HCT116 (cell line): ENCODE data around the gene NOXA1.

Experiments
- ATF3 ChIP-seq: IDR thresholded peaks from 2 replicates; pipeline ENCODE4 v1.6.1; 2012
- CTCF ChIP-seq, 3 experiments: fragments of 200-600 bp in 1 of 3; sonication (generic) in 1 of 3; IDR thresholded peaks in 2 of 3; conservative IDR thresholded peaks in 1 of 3; 2 replicates each; pipeline ENCODE4 v1.5.1; 2012 to 2017; ENCODE audit warnings: low read depth in 2 of 3, low read length in 2 of 3, antibody characterized with exemption in 1 of 3, borderline replicate concordance in 1 of 3, control low read depth in 1 of 3, mild to moderate bottlenecking in 1 of 3, mixed read lengths in 1 of 3, mixed run types in 1 of 3, moderate library complexity in 1 of 3; ENCODE audit not compliant: insufficient read depth in 1 of 3
- EGR1 ChIP-seq: IDR thresholded peaks from 2 replicates; pipeline ENCODE4 v1.6.1; 2012; ENCODE audit warnings: low read depth
- EZH2phosphoT487 ChIP-seq: fragments of 200-600 bp; IDR thresholded peaks from 2 replicates; pipeline ENCODE4 v1.6.1; 2018; ENCODE audit warnings: antibody characterized with exemption, borderline replicate concordance
- JUND ChIP-seq: IDR thresholded peaks from 2 replicates; pipeline ENCODE4 v1.6.1; 2012
- POLR2A ChIP-seq: IDR thresholded peaks from 2 replicates; pipeline ENCODE4 v1.7.0; 2011; ENCODE audit warnings: borderline replicate concordance; ENCODE audit not compliant: insufficient read depth, insufficient read length; ENCODE audit errors: extremely low read depth
- POLR2AphosphoS5 ChIP-seq: IDR thresholded peaks from 2 replicates; pipeline ENCODE4 v1.6.1; 2011; ENCODE audit warnings: mild to moderate bottlenecking, low read depth, low read length, moderate library complexity
- RAD21 ChIP-seq: IDR thresholded peaks from 2 replicates; pipeline ENCODE4 v1.6.1; 2012; ENCODE audit warnings: low read depth, mild to moderate bottlenecking
- REST ChIP-seq: IDR thresholded peaks from 2 replicates; pipeline ENCODE4 v1.6.1; 2012; ENCODE audit warnings: low read depth
- SIN3A ChIP-seq: IDR thresholded peaks from 2 replicates; pipeline ENCODE4 v1.6.1; 2012; ENCODE audit warnings: low read depth
- TCF7L2 ChIP-seq: IDR thresholded peaks from 2 replicates; pipeline ENCODE4 v1.7.0; 2011; ENCODE audit warnings: borderline replicate concordance, inconsistent platforms; ENCODE audit not compliant: insufficient read depth, insufficient read length; ENCODE audit errors: extremely low read depth
- ZFX ChIP-seq: fragments of 450-650 bp; IDR thresholded peaks from 2 replicates; pipeline ENCODE4 v1.6.1; 2017

GRCh38 chr9:137430723-137431415 lies 7.7 kb downstream of the NOXA1 start:
- TF ChIP-seq CTCF (IDR thresholded peaks at IDR 0.05 in 2 of 3, conservative IDR thresholded peaks at IDR 0.05 in 1 of 3; ENCODE audit: borderline replicate concordance in 1 of 3, insufficient read depth in 1 of 3, low read depth in 2 of 3, low read length in 2 of 3): no peak
- TF ChIP-seq ZFX: no peak
- no peak for TF ChIP-seq POLR2A
- no peak for TF ChIP-seq JUND
- TF ChIP-seq RAD21: no peak
- TF ChIP-seq EZH2phosphoT487: no peak
- no peak for TF ChIP-seq EGR1
- no peak for TF ChIP-seq REST
- no peak for TF ChIP-seq POLR2AphosphoS5
- TF ChIP-seq TCF7L2: no peak
- no peak for TF ChIP-seq ATF3
- TF ChIP-seq SIN3A: no peak
